Esophagus muscularis mucosa (tissue), 3 donors: ENCODE data around the gene PGK1.

ENCODE experiments used
- POLR2AphosphoS5 ChIP-seq, 2 donors: sonication (generic); formaldehyde crosslinking; IDR thresholded peaks; one replicate each; pipeline ENCODE4 v1.6.1; 2017; ENCODE audit warnings: antibody characterized with exemption in 2 of 2
- TF ChIP-seq, protein P1 (sequence below), 3 experiments: fragments of 200-600 bp in 2 of 3; fragments of 450-650 bp in 1 of 3; sonication (generic) in 2 of 3; IDR thresholded peaks; one replicate each; pipeline ENCODE4 v1.5.1; 2017 to 2019; ENCODE audit warnings: antibody characterized with exemption in 3 of 3, mild to moderate bottlenecking in 2 of 3, moderate library complexity in 1 of 3

- TF ChIP-seq, protein P1, sequence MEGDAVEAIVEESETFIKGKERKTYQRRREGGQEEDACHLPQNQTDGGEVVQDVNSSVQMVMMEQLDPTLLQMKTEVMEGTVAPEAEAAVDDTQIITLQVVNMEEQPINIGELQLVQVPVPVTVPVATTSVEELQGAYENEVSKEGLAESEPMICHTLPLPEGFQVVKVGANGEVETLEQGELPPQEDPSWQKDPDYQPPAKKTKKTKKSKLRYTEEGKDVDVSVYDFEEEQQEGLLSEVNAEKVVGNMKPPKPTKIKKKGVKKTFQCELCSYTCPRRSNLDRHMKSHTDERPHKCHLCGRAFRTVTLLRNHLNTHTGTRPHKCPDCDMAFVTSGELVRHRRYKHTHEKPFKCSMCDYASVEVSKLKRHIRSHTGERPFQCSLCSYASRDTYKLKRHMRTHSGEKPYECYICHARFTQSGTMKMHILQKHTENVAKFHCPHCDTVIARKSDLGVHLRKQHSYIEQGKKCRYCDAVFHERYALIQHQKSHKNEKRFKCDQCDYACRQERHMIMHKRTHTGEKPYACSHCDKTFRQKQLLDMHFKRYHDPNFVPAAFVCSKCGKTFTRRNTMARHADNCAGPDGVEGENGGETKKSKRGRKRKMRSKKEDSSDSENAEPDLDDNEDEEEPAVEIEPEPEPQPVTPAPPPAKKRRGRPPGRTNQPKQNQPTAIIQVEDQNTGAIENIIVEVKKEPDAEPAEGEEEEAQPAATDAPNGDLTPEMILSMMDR (IDR thresholded peaks at IDR 0.05) = no peak
- TF ChIP-seq POLR2AphosphoS5 (IDR thresholded peaks at IDR 0.05) = no peak
Observed at GRCh38 chrX:78074088-78074487, 30.0 kb upstream of the PGK1 start.
